NCI-H226 (cell line): ENCODE results near the gene KATNIP.
"Not testable (repeated sequence)": the region's sequence is repeated elsewhere in the genome, so short reads cannot be mapped to it uniquely, and the experiment has no call there.

ENCODE experiments used
- DNase-seq: peaks from one replicate; pipeline ENCODE4 v3.0.0-alpha.2; 2015

Gene KATNIP

DNA sequence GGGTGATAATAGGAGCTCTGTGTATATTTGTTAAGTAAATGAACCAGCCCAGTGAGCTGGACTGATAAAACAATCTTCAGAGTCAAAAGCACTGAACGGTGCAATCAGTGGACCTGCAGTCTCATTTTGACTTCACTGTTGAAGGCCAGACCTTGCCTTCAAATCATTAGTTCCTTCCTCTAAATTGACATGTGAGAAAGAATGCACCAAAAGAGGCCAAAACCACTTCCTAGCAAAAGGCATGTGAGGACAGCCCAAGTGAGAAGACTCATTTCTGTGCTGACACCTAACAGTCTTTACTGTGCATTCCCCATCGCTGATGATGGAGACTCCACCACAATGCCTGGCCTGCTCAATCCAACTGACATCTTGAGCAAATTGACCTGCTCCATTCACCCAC is 10.8 kb upstream of the KATNIP start:
- DNase-seq: no peak

- DNase-seq: no peak
Observed at GRCh38 chr16:27539636-27540035, 10.3 kb upstream of the KATNIP start.

DNA sequence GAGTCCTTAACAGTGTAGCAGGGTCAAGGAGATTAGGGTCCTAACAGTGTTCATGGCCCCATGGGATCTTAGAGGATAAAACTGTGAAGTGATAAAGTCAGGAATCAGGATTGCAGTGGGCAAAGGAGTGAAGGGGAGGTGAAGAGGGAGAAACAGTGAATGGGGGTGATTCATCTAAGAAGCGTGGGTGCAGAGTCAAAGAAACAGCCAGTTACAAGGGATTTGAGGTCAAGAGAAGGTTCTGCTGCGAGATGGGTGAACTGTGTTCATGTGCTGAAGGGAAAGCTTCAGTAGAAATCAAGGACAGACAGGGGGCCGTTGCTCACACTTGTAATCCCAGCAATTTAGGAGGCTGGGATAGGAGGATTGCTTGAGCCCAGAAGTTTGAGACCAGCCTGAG is 6.1 kb upstream of the KATNIP start:
- no peak for DNase-seq

GRCh38 chr16:27544671-27545070 is 5.3 kb upstream of the KATNIP start:
- no peak for DNase-seq

DNA sequence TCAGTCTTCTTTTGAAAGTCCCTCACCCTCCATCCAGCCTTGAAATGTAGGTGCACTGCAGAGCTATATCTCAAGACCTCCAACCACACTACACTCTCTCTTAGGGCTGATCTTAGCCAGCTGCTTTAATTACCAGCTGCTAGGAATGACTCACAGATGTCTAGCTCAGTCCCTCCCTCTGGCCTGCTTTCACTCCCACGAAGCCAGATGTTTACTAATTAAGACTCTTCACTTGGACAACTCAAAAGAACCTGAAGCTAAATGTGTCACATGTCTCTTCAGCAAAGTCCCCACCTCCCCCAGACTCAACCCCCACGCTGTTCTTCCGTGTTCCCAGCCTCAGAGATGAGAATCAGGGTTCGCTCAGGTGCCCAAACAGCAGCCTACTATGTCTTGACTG is 2.8 kb upstream of the KATNIP start:
- peak; percentile 18 for DNase-seq

- DNase-seq: no peak
Observed at GRCh38 chr16:27547851-27548250, 2.1 kb upstream of the KATNIP start.

DNA sequence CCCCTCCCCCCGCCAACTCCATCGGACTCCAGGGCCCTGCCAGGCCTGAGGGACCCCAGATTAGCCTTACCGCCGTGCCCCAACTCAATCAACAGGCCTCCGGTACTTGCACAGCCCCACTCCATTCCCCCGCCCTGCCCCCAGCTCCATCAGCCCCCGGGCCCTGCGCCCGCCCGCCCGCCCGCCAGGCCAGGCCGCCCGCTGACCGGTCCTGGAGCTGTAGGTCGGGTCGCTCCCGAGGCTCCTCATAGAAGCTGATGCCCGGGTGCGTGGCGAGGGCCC is 539 bp upstream of the KATNIP start:
- no peak for DNase-seq

GRCh38 chr16:27550582-27550920 is 607 bp downstream of the KATNIP start:
- no peak for DNase-seq

- no peak for DNase-seq
Observed at GRCh38 chr16:27551036-27551435, 1.1 kb downstream of the KATNIP start.

GRCh38 chr16:27556471-27556870 is 6.5 kb downstream of the KATNIP start:
- DNase-seq: no peak

- DNase-seq: no peak
Observed at GRCh38 chr16:27558434-27558833, 8.5 kb downstream of the KATNIP start.

GRCh38 chr16:27558932-27559331 is 9.0 kb downstream of the KATNIP start:
- DNase-seq: no peak

- DNase-seq: no peak
Observed at GRCh38 chr16:27561216-27561615, 11.3 kb downstream of the KATNIP start.

DNA sequence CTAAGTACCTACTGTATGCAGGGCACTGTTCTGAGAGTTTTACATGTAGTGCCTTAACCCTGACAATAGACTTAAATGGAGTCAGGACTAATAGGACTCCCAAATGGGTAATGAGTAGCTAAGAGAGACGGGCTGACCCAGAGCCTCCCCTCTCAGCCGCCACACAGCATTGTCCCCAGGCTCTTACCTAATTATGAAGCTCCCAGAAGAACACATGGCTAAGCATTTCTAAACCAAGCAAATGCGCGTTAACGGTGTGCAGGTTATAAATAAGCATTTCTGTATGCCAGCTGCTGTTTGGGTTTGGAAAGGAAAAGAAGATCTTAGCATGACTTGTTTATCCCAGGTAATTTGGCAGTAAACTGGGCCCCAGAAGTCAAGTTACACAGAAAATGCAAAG is 14.3 kb downstream of the KATNIP start:
- no peak for DNase-seq

- no peak for DNase-seq
Observed at GRCh38 chr16:27566417-27566816, 16.5 kb downstream of the KATNIP start.

- DNase-seq: no peak
Observed at GRCh38 chr16:27568077-27568476, 18.1 kb downstream of the KATNIP start.

DNA sequence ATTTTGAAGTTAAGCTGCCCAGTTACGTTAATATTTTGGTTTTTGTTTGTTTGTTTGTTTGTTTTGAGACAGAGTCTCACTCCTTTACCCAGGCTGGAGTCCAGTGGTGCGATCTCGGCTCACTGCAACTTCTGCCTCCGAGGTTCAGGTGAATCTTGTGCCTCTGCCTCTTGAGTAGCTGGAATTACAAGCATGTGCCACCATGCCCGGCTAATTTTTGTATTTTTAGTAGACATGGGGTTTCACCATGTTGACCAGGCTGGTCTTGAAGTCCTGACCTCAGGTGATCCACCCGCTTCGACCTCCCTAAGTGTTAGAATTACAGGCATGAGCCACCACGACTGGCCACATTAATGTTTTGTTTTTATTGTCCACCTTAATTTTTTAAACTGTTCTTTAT is 21.0 kb downstream of the KATNIP start:
- not testable (repeated sequence) for DNase-seq

GRCh38 chr16:27571433-27572326 is 21.7 kb downstream of the KATNIP start:
- DNase-seq: no peak

DNA sequence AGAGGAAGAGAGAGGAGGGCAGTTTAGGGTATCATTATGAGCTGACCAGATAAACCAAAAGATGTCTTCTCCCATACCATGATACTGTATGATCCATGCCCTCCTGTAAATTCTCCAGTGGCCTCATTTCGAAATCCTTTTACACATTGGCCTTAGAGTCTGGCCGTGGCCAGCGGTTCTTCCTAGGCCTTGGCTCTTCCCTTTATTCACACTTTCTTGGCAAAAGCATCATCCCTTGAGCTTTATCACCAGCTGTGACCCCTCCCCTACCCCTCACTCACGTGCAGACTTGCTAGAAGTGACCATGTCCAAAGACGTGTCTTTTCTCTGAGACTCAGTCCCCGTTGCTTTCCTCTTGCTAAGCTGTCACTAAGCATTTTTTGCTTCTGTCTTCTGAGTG is 22.8 kb downstream of the KATNIP start:
- DNase-seq: no peak

GRCh38 chr16:27576729-27577128 is 26.8 kb downstream of the KATNIP start:
- no peak for DNase-seq

DNA sequence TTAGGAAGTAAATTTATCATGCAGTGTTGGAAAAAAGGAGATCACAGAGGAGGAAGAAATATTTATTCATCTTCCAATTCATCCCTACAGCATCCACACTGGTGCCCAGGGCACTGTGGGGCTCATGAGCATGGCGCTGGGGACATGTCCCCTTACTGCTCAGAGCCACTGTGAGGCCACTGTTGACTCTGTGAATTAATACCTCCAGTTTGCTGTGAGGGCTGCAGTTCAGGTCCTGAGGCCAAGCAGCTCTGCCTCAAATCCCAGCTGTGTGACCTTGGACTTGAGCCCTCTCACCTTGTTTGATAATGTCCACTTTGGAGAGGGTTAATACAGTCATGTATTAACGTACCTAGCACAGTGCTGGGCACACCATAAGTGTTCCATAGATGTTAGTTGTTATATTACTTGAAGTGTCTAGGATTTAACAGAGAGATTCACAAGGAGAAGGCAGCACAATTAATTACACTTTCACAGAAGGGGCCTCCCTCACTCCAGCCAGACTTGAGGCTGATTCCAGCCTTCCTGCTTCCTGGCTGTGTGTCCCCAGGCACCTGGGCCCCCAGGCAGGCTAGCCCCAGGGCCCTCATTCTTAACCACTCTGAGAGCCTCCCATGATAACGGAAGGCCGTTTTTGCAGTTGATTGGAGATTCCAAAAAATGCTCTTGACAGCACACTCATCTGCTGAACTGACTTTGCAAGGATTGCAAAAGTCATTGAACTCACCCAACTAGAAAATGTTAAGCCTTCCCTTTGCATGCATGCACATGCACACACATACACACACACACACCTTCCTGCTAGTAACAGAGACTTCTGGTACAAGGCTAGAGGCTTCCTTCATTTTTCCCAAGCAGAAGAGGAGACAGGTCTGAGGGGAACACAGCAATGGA is 29.4 kb downstream of the KATNIP start:
- peak; percentile 66 for DNase-seq

DNA sequence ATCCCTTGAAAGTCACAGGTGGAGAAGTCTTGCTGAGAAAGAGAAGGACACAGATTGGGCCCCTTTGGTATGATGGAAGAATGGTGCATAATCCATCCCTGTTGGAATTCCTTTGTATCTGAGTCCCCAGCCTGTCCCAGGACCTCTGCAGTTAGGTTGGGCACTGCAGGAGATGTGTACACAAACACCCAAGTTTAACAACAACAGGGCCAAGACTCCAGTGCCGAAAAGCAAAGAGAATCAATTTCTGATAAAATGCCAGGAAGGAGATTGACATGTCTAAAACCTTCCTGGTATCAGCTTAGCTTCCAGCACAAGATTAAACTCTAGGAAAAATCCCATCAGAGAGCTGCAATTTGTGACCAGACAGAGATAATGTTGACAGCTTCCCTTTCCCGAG is 32.9 kb downstream of the KATNIP start:
- DNase-seq: no peak

DNA sequence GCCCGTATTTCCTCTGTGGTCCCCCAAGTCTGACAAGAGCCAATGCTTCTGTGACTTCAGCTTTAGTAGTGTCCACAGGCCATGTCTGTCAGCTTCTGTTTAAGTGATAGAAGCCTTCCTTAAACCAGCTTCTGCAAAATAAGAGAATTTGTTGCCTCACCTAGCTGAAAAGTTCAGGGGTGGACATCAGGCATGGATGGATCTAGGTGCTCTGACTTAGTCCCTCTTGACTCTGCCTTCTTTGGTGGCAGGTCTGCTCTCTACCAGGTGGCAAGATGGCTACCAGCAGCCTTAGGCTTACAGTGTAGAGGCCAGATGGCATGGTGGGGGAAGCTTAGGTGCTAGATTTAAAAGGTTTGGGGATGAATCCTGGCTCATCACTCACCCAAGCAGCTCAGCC is 33.7 kb downstream of the KATNIP start:
- no peak for DNase-seq

GRCh38 chr16:27585200-27585599 is 35.3 kb downstream of the KATNIP start:
- no peak for DNase-seq
